HepG2 (cell line): ENCODE data around the gene NSL1. TPM values are rescaled to one million over a fixed set of nuclear protein-coding genes. Genes with fewer than 3 reads are reported as not detected.
A peak's percentile ranks its signal among the peaks of the same experiment; 100 is the strongest.

Source experiments
- AHDC1 ChIP-seq: sonication (generic); formaldehyde crosslinking; IDR thresholded peaks from 2 replicates; pipeline ENCODE4 v1.5.1; 2020; ENCODE audit warnings: mild to moderate bottlenecking, missing genetic modification reagents, borderline replicate concordance
- CCDC6 ChIP-seq: sonication (generic); formaldehyde crosslinking; IDR thresholded peaks from 2 replicates; pipeline ENCODE4 v1.8.1; 2022; ENCODE audit warnings: mild to moderate bottlenecking, missing genetic modification reagents, moderate library complexity
- GMEB1 ChIP-seq: sonication (generic); formaldehyde crosslinking; IDR thresholded peaks from 2 replicates; pipeline ENCODE4 v1.5.1; 2020; ENCODE audit warnings: missing genetic modification reagents, mild to moderate bottlenecking, borderline replicate concordance
- KLF12 ChIP-seq: sonication (generic); formaldehyde crosslinking; IDR thresholded peaks from 2 replicates; pipeline ENCODE4 v1.4.0; 2020; ENCODE audit warnings: missing genetic modification reagents, borderline replicate concordance
- PAX8 ChIP-seq: sonication (generic); formaldehyde crosslinking; IDR thresholded peaks from 2 replicates; pipeline ENCODE4 v1.8.0; 2022; ENCODE audit warnings: mild to moderate bottlenecking, missing genetic modification reagents, borderline replicate concordance
- POGK ChIP-seq: sonication (generic); formaldehyde crosslinking; conservative IDR thresholded peaks from 2 replicates; pipeline ENCODE4 v1.8.0; 2022; ENCODE audit warnings: mild to moderate bottlenecking, moderate library complexity, missing genetic modification reagents
- RARA ChIP-seq: IDR thresholded peaks from 2 replicates; pipeline ENCODE4 v1.6.1; 2016; ENCODE audit warnings: missing genetic modification reagents, missing compliant biosample characterization
- RFX1 ChIP-seq: fragments of 450-650 bp; IDR thresholded peaks from 2 replicates; pipeline ENCODE4 v1.6.1; 2017
- SOX6 ChIP-seq, 2 experiments: fragments of 450-650 bp in 1 of 2; sonication (generic) in 1 of 2; formaldehyde crosslinking in 1 of 2; IDR thresholded peaks; 2 replicates each; pipeline versions ENCODE4 v1.4.0 to v1.6.1; 2017 to 2020; ENCODE audit warnings: antibody characterized with exemption in 1 of 2, mild to moderate bottlenecking in 1 of 2, missing genetic modification reagents in 1 of 2
- SP4 ChIP-seq: sonication (generic); formaldehyde crosslinking; IDR thresholded peaks from 2 replicates; pipeline ENCODE4 v1.8.1; 2023; ENCODE audit warnings: mild to moderate bottlenecking, missing genetic modification reagents
- XBP1 ChIP-seq: sonication (generic); formaldehyde crosslinking; IDR thresholded peaks from 2 replicates; pipeline ENCODE4 v1.5.0; 2020; ENCODE audit warnings: missing genetic modification reagents
- ZFAT ChIP-seq: sonication (generic); formaldehyde crosslinking; conservative IDR thresholded peaks from 2 replicates; pipeline ENCODE4 v1.8.1; 2023; ENCODE audit warnings: missing genetic modification reagents, inconsistent platforms
- ZNF317 ChIP-seq: sonication (generic); formaldehyde crosslinking; IDR thresholded peaks from 2 replicates; pipeline ENCODE4 v1.5.0; 2020; ENCODE audit warnings: mild to moderate bottlenecking, missing genetic modification reagents
- ZNF749 ChIP-seq: sonication (generic); formaldehyde crosslinking; IDR thresholded peaks from 2 replicates; pipeline ENCODE4 v1.8.0; 2022; ENCODE audit warnings: mild to moderate bottlenecking, missing genetic modification reagents, moderate library complexity, borderline replicate concordance
- ZNF782 ChIP-seq: sonication (generic); formaldehyde crosslinking; IDR thresholded peaks from 2 replicates; pipeline ENCODE4 v1.4.0; 2020; ENCODE audit warnings: missing genetic modification reagents, mild to moderate bottlenecking, borderline replicate concordance
- ZNF800 ChIP-seq: sonication (generic); formaldehyde crosslinking; IDR thresholded peaks from 2 replicates; pipeline ENCODE4 v1.4.0; 2020; ENCODE audit warnings: missing genetic modification reagents
- ZSCAN25 ChIP-seq: sonication (generic); formaldehyde crosslinking; IDR thresholded peaks from 2 replicates; pipeline ENCODE4 v1.8.0; 2022; ENCODE audit warnings: mild to moderate bottlenecking, missing genetic modification reagents
- polyA plus RNA-seq, 8 experiments: library from polyadenylated mRNA; depleted of rRNA in 3 of 8; stranded (reverse) in 7 of 8; unstranded in 1 of 8; fragments of >200 nt; fragmentation: Illumina TruSeq in 4 of 8; extraction: Trizol in 4 of 8; gene quantifications; 2 replicates each; pipeline versions ENCODE4 v1.2.1 to v1.2.3, GENCODE V29; 2011 to 2016; ENCODE audit warnings: low read depth in 4 of 8, missing spikeins in 1 of 8, mixed read lengths in 1 of 8; ENCODE audit not compliant: insufficient read depth in 1 of 8
- total RNA-seq, 5 experiments: library from RNA; depleted of rRNA; stranded (reverse); fragments of >200 nt; fragmentation: Illumina TruSeq; extraction: Trizol; gene quantifications; 2 replicates each; pipeline ENCODE4 v1.2.3, GENCODE V29; 2016; ENCODE audit warnings: low read depth in 1 of 5

Gene NSL1
- total and polyA plus RNA-seq, 2 of the 13 experiments (the other 11 are each of a cell fraction or from before 2014, with no cell fraction given) = 34.5 to 77.4 TPM

GRCh38 chr1:212721388-212722247 is 70.0 kb downstream of the NSL1 start (continued):
- TF ChIP-seq POGK (0 out of 2 replicates have a peak, but pooled peaks have one; percentile 42), AHDC1 (peak; percentile 85; the same call in 1 of the 2 replicates), CCDC6 (CRISPR knock-in tag) (0 out of 2 replicates have a peak, but pooled peaks have one; percentile 42), ZNF782 (0 out of 2 replicates have a peak, but pooled peaks have one; percentile 27), ZFAT (CRISPR knock-in tag) (no peak), ZNF800 (CRISPR knock-in tag) (peak; percentile 72; the same call in 1 of the 2 replicates), SP4 (CRISPR knock-in tag) (no peak), XBP1 (CRISPR knock-in tag) (no peak), KLF12 (CRISPR knock-in tag) (no peak), RFX1 (no peak), SOX6 (IDR thresholded peaks at IDR 0.05) (no peak), SOX6 (CRISPR knock-in tag; IDR thresholded peaks at IDR 0.05) (peak; percentile 86), RARA (CRISPR knock-in tag) (peak; percentile 81), ZNF749 (CRISPR knock-in tag) (no peak), ZSCAN25 (no peak), GMEB1 (CRISPR knock-in tag) (no peak), PAX8 (CRISPR knock-in tag) (no peak), ZNF317 (CRISPR knock-in tag) (peak; percentile 38; the same call in 1 of the 2 replicates)
